IMR-90 (cell line): Measurements from ENCODE around the gene BAHD1. TPM values are rescaled to one million over a fixed set of nuclear protein-coding genes. Genes with fewer than 3 reads are reported as not detected.
A peak's percentile ranks its signal among the peaks of the same experiment; 100 is the strongest.

Source experiments
- ATAC-seq: fragments of 200-7000 bp; cut with Tn5 transposase; 2 replicates; pipeline ENCODE4 v1.9.1; 2020; ENCODE audit warnings: low read depth, mild to moderate bottlenecking, moderate library complexity
- BruUV-seq: library from RNA; stranded (reverse); fragments of 400-500 nt; replicated peaks from 2 replicates; lab custom pipeline; 2021; lab: Mats Ljungman, UMichigan
- CTCF ChIA-PET: fragments of 300-600 bp; formaldehyde crosslinking; extraction: SDS; loops from one replicate; lab custom pipeline; 2021; ENCODE audit warnings: antibody characterized with exemption; lab: Yijun Ruan, JAX
- POLR2A ChIA-PET: fragments of 300-600 bp; sonication (Branson Sonifier 250); formaldehyde crosslinking; loops from one replicate; lab custom pipeline; 2022; ENCODE audit warnings: antibody characterized with exemption; ENCODE audit not compliant: unreplicated experiment; lab: Charles Lee
- DNase-seq: peaks from one replicate; pipeline ENCODE4 v3.0.0; 2013
- H2AFZ ChIP-seq: replicated peaks from 2 replicates; pipeline ENCODE3; 2013; ENCODE audit warnings: low read length, mild to moderate bottlenecking; ENCODE audit not compliant: poor library complexity
- H2AK5ac ChIP-seq: 2 replicates; pipeline ENCODE4 v1.6.1; 2013; ENCODE audit warnings: low read depth, low read length, inconsistent platforms
- H2AK9ac ChIP-seq: replicated peaks from 2 replicates; pipeline ENCODE3; 2013; ENCODE audit warnings: mild to moderate bottlenecking, low read depth, low read length, moderate library complexity; ENCODE audit not compliant: poor library complexity
- H2BK120ac ChIP-seq: 2 replicates; pipeline ENCODE4 v1.6.1; 2013; ENCODE audit warnings: low read depth, low read length, inconsistent platforms
- H2BK15ac ChIP-seq: 3 replicates; pipeline ENCODE4 v1.6.1; 2013; ENCODE audit warnings: low read depth, low read length, inconsistent platforms
- H2BK20ac ChIP-seq: 2 replicates; pipeline ENCODE4 v1.6.1; 2013; ENCODE audit warnings: low read depth, mild to moderate bottlenecking, inconsistent platforms, low read length, moderate library complexity
- H2BK5ac ChIP-seq: 2 replicates; pipeline ENCODE4 v1.6.1; 2013; ENCODE audit warnings: mild to moderate bottlenecking, low read depth, low read length, inconsistent platforms; ENCODE audit not compliant: poor library complexity, severe bottlenecking
- H3K14ac ChIP-seq: replicated peaks from 2 replicates; pipeline ENCODE4 v1.6.1; 2013; ENCODE audit warnings: low read depth, low read length, inconsistent platforms
- H3K18ac ChIP-seq: 2 replicates; pipeline ENCODE4 v1.6.1; 2013; ENCODE audit warnings: low read depth, low read length, control low read depth
- H3K23ac ChIP-seq: 2 replicates; pipeline ENCODE4 v1.6.1; 2013; ENCODE audit warnings: low read depth, low read length, inconsistent platforms
- H3K27ac ChIP-seq: 2 replicates; pipeline ENCODE4 v1.5.1; 2013; ENCODE audit warnings: mild to moderate bottlenecking, control low read depth, low read length; ENCODE audit not compliant: insufficient read depth
- H3K27me3 ChIP-seq: 2 replicates; pipeline ENCODE4 v1.6.1; 2013; ENCODE audit warnings: low read length; ENCODE audit not compliant: control insufficient read depth, insufficient read depth
- H3K36me3 ChIP-seq: 2 replicates; pipeline ENCODE4 v1.6.1; 2013; ENCODE audit warnings: low read length, mixed read lengths; ENCODE audit not compliant: control insufficient read depth, insufficient read depth
- H3K4ac ChIP-seq: 2 replicates; pipeline ENCODE4 v1.6.1; 2013; ENCODE audit warnings: low read depth, low read length, inconsistent platforms
- H3K4me1 ChIP-seq: 2 replicates; pipeline ENCODE4 v1.6.1; 2013; ENCODE audit warnings: low read length, mixed read lengths; ENCODE audit not compliant: control insufficient read depth, insufficient read depth
- H3K4me2 ChIP-seq: 2 replicates; pipeline ENCODE4 v1.6.1; 2013; ENCODE audit warnings: low read depth, mild to moderate bottlenecking, control low read depth, low read length, moderate library complexity
- H3K4me3 ChIP-seq: 2 replicates; pipeline ENCODE4 v1.5.1; 2013; ENCODE audit warnings: low read depth, mild to moderate bottlenecking, control low read depth, low read length, moderate library complexity; ENCODE audit not compliant: insufficient read depth
- H3K56ac ChIP-seq: 2 replicates; pipeline ENCODE4 v1.6.1; 2013; ENCODE audit warnings: low read length, inconsistent platforms; ENCODE audit not compliant: insufficient read depth; ENCODE audit errors: extremely low read depth
- H3K79me1 ChIP-seq, 2 experiments: 2 replicates each; pipeline ENCODE4 v1.6.1; 2013; ENCODE audit warnings: low read length in 2 of 2, inconsistent platforms in 1 of 2, low read depth in 1 of 2
- H3K9ac ChIP-seq: 2 replicates; pipeline ENCODE4 v1.6.1; 2013; ENCODE audit warnings: low read depth, low read length, control low read depth
- H3K9me1 ChIP-seq: 2 replicates; pipeline ENCODE4 v1.6.1; 2013; ENCODE audit warnings: low read length, inconsistent platforms; ENCODE audit not compliant: insufficient read depth
- H3K9me3 ChIP-seq: 2 replicates; pipeline ENCODE4 v1.6.1; 2013; ENCODE audit warnings: low read length; ENCODE audit not compliant: control insufficient read depth, insufficient read depth
- H4K20me1 ChIP-seq: 2 replicates; pipeline ENCODE4 v1.6.1; 2013; ENCODE audit warnings: low read length, inconsistent platforms; ENCODE audit not compliant: insufficient read depth
- H4K5ac ChIP-seq: 2 replicates; pipeline ENCODE4 v1.6.1; 2013; ENCODE audit warnings: mild to moderate bottlenecking, low read depth, low read length, control low read depth
- H4K8ac ChIP-seq, 2 experiments: 2 replicates each; pipeline ENCODE4 v1.6.1; 2013; ENCODE audit warnings: low read depth in 2 of 2, low read length in 2 of 2, control low read depth in 1 of 2, inconsistent platforms in 1 of 2
- H4K91ac ChIP-seq: 2 replicates; pipeline ENCODE4 v1.6.1; 2013; ENCODE audit warnings: low read depth, low read length, inconsistent platforms; ENCODE audit not compliant: insufficient read depth
- BHLHE40 ChIP-seq: fragments of 150-350 bp; IDR thresholded peaks from 2 replicates; pipeline ENCODE4 v1.6.1; 2016; ENCODE audit warnings: mild to moderate bottlenecking, low read depth, low read length
- CEBPB ChIP-seq: IDR thresholded peaks from 2 replicates; pipeline ENCODE4 v1.6.1; 2012; ENCODE audit warnings: low read depth, low read length, improper control_type of control experiment
- CHD1 ChIP-seq: IDR thresholded peaks from 2 replicates; pipeline ENCODE4 v1.6.1; 2012; ENCODE audit warnings: low read depth, low read length, improper control_type of control experiment
- CTCF ChIP-seq: conservative IDR thresholded peaks from 2 replicates; pipeline ENCODE4 v1.5.1; 2012; ENCODE audit warnings: mild to moderate bottlenecking, low read depth, low read length, improper control_type of control experiment
- ELK1 ChIP-seq: fragments of 150-350 bp; IDR thresholded peaks from 2 replicates; pipeline ENCODE4 v1.6.1; 2016; ENCODE audit warnings: low read depth, mild to moderate bottlenecking, low read length, moderate library complexity, borderline replicate concordance
- FOS ChIP-seq: fragments of 150-350 bp; IDR thresholded peaks from 2 replicates; pipeline ENCODE4 v1.6.1; 2016; ENCODE audit warnings: low read depth, low read length
- MAFK ChIP-seq: IDR thresholded peaks from 2 replicates; pipeline ENCODE4 v1.6.1; 2012; ENCODE audit warnings: low read depth, low read length, improper control_type of control experiment
- MXI1 ChIP-seq: IDR thresholded peaks from 2 replicates; pipeline ENCODE4 v1.6.1; 2012; ENCODE audit warnings: low read depth, mild to moderate bottlenecking, low read length, moderate library complexity, borderline replicate concordance
- NFE2L2 ChIP-seq: fragments of 150-350 bp; IDR thresholded peaks from 2 replicates; pipeline ENCODE4 v1.6.1; 2016; ENCODE audit warnings: low read depth, mild to moderate bottlenecking, low read length
- POLR2A ChIP-seq: IDR thresholded peaks from 2 replicates; pipeline ENCODE4 v1.6.1; 2012; ENCODE audit warnings: mild to moderate bottlenecking, low read depth, low read length
- RAD21 ChIP-seq: IDR thresholded peaks from 2 replicates; pipeline ENCODE4 v1.6.1; 2012; ENCODE audit warnings: low read length, improper control_type of control experiment
- RCOR1 ChIP-seq: IDR thresholded peaks from 2 replicates; pipeline ENCODE4 v1.6.1; 2012; ENCODE audit warnings: mild to moderate bottlenecking, low read length, improper control_type of control experiment; ENCODE audit not compliant: insufficient replicate concordance
- SMC3 ChIP-seq: fragments of 150-350 bp; IDR thresholded peaks from 2 replicates; pipeline ENCODE4 v1.6.1; 2016; ENCODE audit warnings: low read depth, mild to moderate bottlenecking, antibody characterized with exemption, low read length, moderate library complexity
- USF2 ChIP-seq: fragments of 150-350 bp; IDR thresholded peaks from 2 replicates; pipeline ENCODE4 v1.6.1; 2017; ENCODE audit warnings: mild to moderate bottlenecking, antibody characterized with exemption, low read length, low read depth
- WGBS, 2 experiments: methylation state at CpG; one replicate each; pipeline versions ENCODE4 v1.1.5 to v1.1.7; 2013; ENCODE audit warnings: missing lambda C conversion rate in 2 of 2; ENCODE audit not compliant: insufficient read length in 1 of 2; ENCODE audit errors: extremely low coverage in 2 of 2; 5-methylcytosine and 5-hydroxymethylcytosine counted together
- dilution Hi-C: fragments of 300-500 bp; cut with HindIII; formaldehyde crosslinking; loops from one replicate; pipeline ENCODE4 v1.14.3; 2018; ENCODE audit warnings: low sequenced_read_pairs; ENCODE audit not compliant: unreplicated experiment
- in situ Hi-C: fragments of 300-500 bp; cut with MboI; formaldehyde crosslinking; loops from 3 replicates; pipeline ENCODE4 v1.14.3; 2019; ENCODE audit warnings: low sequenced_read_pairs, inconsistent platforms, mixed read lengths
- intact Hi-C: fragments of 100-400 bp; cut with micrococcal nuclease; formaldehyde crosslinking; loops from 2 replicates; pipeline ENCODE4 v1.10.0; 2022
- polyA plus RNA-seq, 3 experiments: library from polyadenylated mRNA; depleted of rRNA; stranded (reverse); fragments of >200 nt; gene quantifications; 2 replicates each; pipeline ENCODE4 v1.2.3, GENCODE V29; 2012; ENCODE audit warnings: low replicate concordance in 1 of 3
- total RNA-seq: library from RNA; depleted of rRNA; stranded (reverse); fragments of >200 nt; gene quantifications from 2 replicates; pipeline ENCODE4 v1.2.3, GENCODE V29; 2012

The BAHD1 gene
- total and polyA plus RNA-seq, 2 of the 4 experiments (the other 2 are of a cell fraction) = 3.0 to 8.7 TPM

GRCh38 chr15:40443846-40444245 lies 3.1 kb downstream of the BAHD1 start:
- peaks cover 18% of the 10 kb centered on the region for H3K4me1 ChIP-seq
- H3K4me2 ChIP-seq = no peak overlapping the region
- no peak overlapping the region for H3K27ac ChIP-seq
- H2AK5ac ChIP-seq = no peak overlapping the region
- in situ Hi-C loops = no loop called here
- H2AK9ac ChIP-seq = no peak overlapping the region
- no peak overlapping the region for H4K8ac ChIP-seq
- H3K18ac ChIP-seq = no peak overlapping the region
- no peak for ATAC-seq
- peaks cover 19 to 59% of the 10 kb centered on the region in 2 experiments for H3K79me1 ChIP-seq
- H2BK15ac ChIP-seq = no peak overlapping the region
- no peak overlapping the region for H3K4ac ChIP-seq
- H3K9me1 ChIP-seq = peaks cover 14% of the 10 kb centered on the region
- no peaks in the 10 kb centered on the region for H3K9me3 ChIP-seq
- no peak overlapping the region for H2BK5ac ChIP-seq
- H4K20me1 ChIP-seq = peaks cover 52% of the 10 kb centered on the region
- H3K4me3 ChIP-seq = no peak overlapping the region
- 25% methylated on average over 1 of the region's 3 CpGs; no CpG with 5 or more reads in 1 of the 2 experiments for WGBS, 2 experiments
- BruUV-seq = no TSS peak
- intact Hi-C loops = loop anchor here (5.0 kb wide), 1 partner anchor 68 kb away; no protein-coding TSS in a partner anchor
- no peak for TF ChIP-seq CEBPB
- no peak for TF ChIP-seq POLR2A
- no peak for TF ChIP-seq RCOR1
- no peak for TF ChIP-seq CHD1
- no peak for TF ChIP-seq MXI1
- no peak for TF ChIP-seq NFE2L2
- TF ChIP-seq CTCF = no peak
- TF ChIP-seq SMC3 = no peak
- no peak for TF ChIP-seq MAFK
- TF ChIP-seq FOS = no peak
- no peak for TF ChIP-seq ELK1
- TF ChIP-seq USF2 = no peak
- no peak for TF ChIP-seq RAD21
- TF ChIP-seq BHLHE40 = no peak
- no peak overlapping the region for H3K9ac ChIP-seq
- no peak overlapping the region for H2BK20ac ChIP-seq
- no peak overlapping the region for H3K14ac ChIP-seq
- no peak overlapping the region for H4K5ac ChIP-seq
- no peaks in the 10 kb centered on the region for H3K36me3 ChIP-seq
- CTCF ChIA-PET = interaction anchor here (1.0 kb wide), 1 partner anchor 63 kb away, joined by 3 read pairs; no protein-coding TSS in a partner anchor
- peak overlapping the region; percentile 52; the same call in 1 of the 2 replicates for H3K23ac ChIP-seq
- H4K91ac ChIP-seq = no peak overlapping the region
- H3K56ac ChIP-seq = no peak overlapping the region
- no peak for DNase-seq
- dilution Hi-C loops = no loop called here
- no peak overlapping the region for H2BK120ac ChIP-seq
- peaks cover 14% of the 10 kb centered on the region for H3K27me3 ChIP-seq
- H2AFZ ChIP-seq = no peak overlapping the region
- POLR2A ChIA-PET = no interaction called here
